Muscle of arm (tissue), 14 donors: ENCODE data around the gene GNG10. TPM values are rescaled to one million over a fixed set of nuclear protein-coding genes. Genes with fewer than 3 reads are reported as not detected.
"Not testable (repeated sequence)": the region's sequence is repeated elsewhere in the genome, so short reads cannot be mapped to it uniquely, and the experiment has no call there.

ENCODE experiments used
- DNase-seq: peaks from one replicate; pipeline ENCODE4 v3.0.0-alpha.2; 2013
- long read RNA-seq, 11 donors: transcript quantifications; one replicate each; lab custom pipeline, GENCODE V29; 2026
- polyA plus RNA-seq, 12 donors: library from polyadenylated mRNA; unstranded; fragments of 120-200 nt; gene quantifications; one replicate each; pipeline ENCODE4 v1.2.1, GENCODE V29; 2013; ENCODE audit not compliant: insufficient read length in 12 of 12

Gene GNG10
- 10 to 100 TPM in 11 of 12 donors, not detected in 1; 30.7 to 67.9 (median 56.1) TPM for polyA plus RNA-seq
- long read RNA-seq, donor 1, transcript GNG10-201 (3 exons, 1,491 nt): major isoform, 46 of 46 reads
- long read RNA-seq, donor 1, partial matches to known transcripts: 0 of 46 reads
- long read RNA-seq, donor 1, other reads (novel, unspliced or antisense): 0 of 46 reads
- long read RNA-seq, donor 2, transcript GNG10-201 (3 exons, 1,491 nt): major isoform, 48 of 48 reads
- long read RNA-seq, donor 2, partial matches to known transcripts: 0 of 48 reads
- long read RNA-seq, donor 2, other reads (novel, unspliced or antisense): 0 of 48 reads
- long read RNA-seq, donor 3, transcript GNG10-201 (3 exons, 1,491 nt): major isoform, 12 of 12 reads
- long read RNA-seq, donor 3, partial matches to known transcripts: 0 of 12 reads
- long read RNA-seq, donor 3, other reads (novel, unspliced or antisense): 0 of 12 reads
- long read RNA-seq, donor 4, transcript GNG10-201 (3 exons, 1,491 nt): major isoform, 9 of 9 reads
- long read RNA-seq, donor 4, partial matches to known transcripts: 0 of 9 reads
- long read RNA-seq, donor 4, other reads (novel, unspliced or antisense): 0 of 9 reads
- long read RNA-seq, donor 5: 0 reads
- long read RNA-seq, donor 6, transcript GNG10-201 (3 exons, 1,491 nt): major isoform, 21 of 21 reads
- long read RNA-seq, donor 6, partial matches to known transcripts: 0 of 21 reads
- long read RNA-seq, donor 6, other reads (novel, unspliced or antisense): 0 of 21 reads
- long read RNA-seq, donor 7, transcript GNG10-201 (3 exons, 1,491 nt): major isoform, 13 of 13 reads
- long read RNA-seq, donor 7, partial matches to known transcripts: 0 of 13 reads
- long read RNA-seq, donor 7, other reads (novel, unspliced or antisense): 0 of 13 reads
- long read RNA-seq, donor 8, transcript GNG10-201 (3 exons, 1,491 nt): major isoform, 24 of 24 reads
- long read RNA-seq, donor 8, partial matches to known transcripts: 0 of 24 reads
- long read RNA-seq, donor 8, other reads (novel, unspliced or antisense): 0 of 24 reads
- long read RNA-seq, donor 9, transcript GNG10-201 (3 exons, 1,491 nt): major isoform, 27 of 27 reads
- long read RNA-seq, donor 9, partial matches to known transcripts: 0 of 27 reads
- long read RNA-seq, donor 9, other reads (novel, unspliced or antisense): 0 of 27 reads
- long read RNA-seq, donor 10, transcript GNG10-201 (3 exons, 1,491 nt): major isoform, 23 of 23 reads
- long read RNA-seq, donor 10, partial matches to known transcripts: 0 of 23 reads
- long read RNA-seq, donor 10, other reads (novel, unspliced or antisense): 0 of 23 reads
- long read RNA-seq, donor 11, transcript GNG10-201 (3 exons, 1,491 nt): major isoform, 32 of 32 reads
- long read RNA-seq, donor 11, partial matches to known transcripts: 0 of 32 reads
- long read RNA-seq, donor 11, other reads (novel, unspliced or antisense): 0 of 32 reads

GRCh38 chr9:111661150-111661801 is at the start of gene GNG10:
TSS of gene GNG10 (plus strand) at chr9:111661605. CDS start at chr9:111661635, 30 bp downstream.
- peak; percentile 38 for DNase-seq

- no peak for DNase-seq
These were observed 47.9 kb upstream of the GNG10 start for GRCh38 chr9:111613436-111614040.

GRCh38 chr9:111615928-111616327 is 45.5 kb upstream of the GNG10 start:
- no peak for DNase-seq

- DNase-seq: not testable (repeated sequence)
These were observed 44.1 kb upstream of the GNG10 start for GRCh38 chr9:111617349-111617748.

- DNase-seq: peak; percentile 16
These were observed 39.4 kb upstream of the GNG10 start for GRCh38 chr9:111621895-111622480.

GRCh38 chr9:111622626-111623025 is 38.8 kb upstream of the GNG10 start:
- DNase-seq: no peak

- DNase-seq: no peak
These were observed 34.0 kb upstream of the GNG10 start for GRCh38 chr9:111627260-111627963.

- DNase-seq: no peak
These were observed 33.0 kb upstream of the GNG10 start for GRCh38 chr9:111628411-111628810.

GRCh38 chr9:111630182-111630963 is 31.0 kb upstream of the GNG10 start:
- DNase-seq: peak; percentile 7

- DNase-seq: no peak
These were observed 30.5 kb upstream of the GNG10 start for GRCh38 chr9:111630964-111631213.

GRCh38 chr9:111631214-111631971 is 30.0 kb upstream of the GNG10 start, which contains the start of gene DNAJC25:
TSS of gene DNAJC25 (plus strand) at chr9:111631334. CDS start at chr9:111631408, 74 bp downstream.
- DNase-seq: peak; percentile 97

- DNase-seq: peak; percentile 5
These were observed 29.3 kb upstream of the GNG10 start for GRCh38 chr9:111632060-111632459.

GRCh38 chr9:111632695-111633388 is 28.6 kb upstream of the GNG10 start:
- no peak for DNase-seq

- no peak for DNase-seq
These were observed 28.0 kb upstream of the GNG10 start for GRCh38 chr9:111633389-111633736.

- no peak for DNase-seq
These were observed 26.5 kb upstream of the GNG10 start for GRCh38 chr9:111634860-111635259.

GRCh38 chr9:111637421-111637950 is 23.9 kb upstream of the GNG10 start:
- DNase-seq: no peak

- no peak for DNase-seq
These were observed 17.1 kb upstream of the GNG10 start for GRCh38 chr9:111644195-111644772.
